GM19025 (cell line): Measurements from ENCODE around the gene SOD2.

Experiments
- ATAC-seq: cut with Tn5 transposase; IDR thresholded peaks from one replicate; pipeline ENCODE4 v1.9.1; 2021; ENCODE audit warnings: mild to moderate bottlenecking, low read depth, moderate library complexity; ENCODE audit not compliant: unreplicated experiment

SOD2 gene

DNA sequence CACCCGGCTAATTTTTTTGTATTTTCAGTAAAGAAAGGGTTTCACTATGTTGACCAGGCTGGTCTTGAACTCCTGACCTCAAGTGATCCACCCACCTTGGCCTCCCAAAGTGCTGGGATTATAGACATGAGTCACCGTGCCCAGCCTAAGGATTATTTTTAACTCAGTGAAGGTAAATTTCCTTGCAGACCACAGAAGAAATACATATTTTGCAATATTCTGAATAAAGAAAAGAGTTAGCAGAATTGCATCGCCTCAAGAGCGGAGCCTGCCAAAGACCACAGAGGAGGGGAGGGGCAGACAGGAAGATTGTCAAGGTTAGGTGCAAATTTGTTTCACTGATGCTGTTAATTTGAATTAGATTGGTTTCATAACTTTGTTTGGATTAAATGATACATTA, 47.4 kb downstream of the SOD2 start:
- ATAC-seq: no peak
